ENCODE measurements around the gene SYS1.

GRCh38 chr20:45399018-45399417 is 36.1 kb downstream of the SYS1 start:
- no peak for TF ChIP-seq POLR2AphosphoS5 (IDR thresholded peaks at IDR 0.05)
- TF ChIP-seq POLR2A (IDR thresholded peaks at IDR 0.05) = no peak
